Pancreas (tissue), 10 donors: Measurements from ENCODE around the gene SHISA2. TPM values are rescaled to one million over a fixed set of nuclear protein-coding genes. Genes with fewer than 3 reads are reported as not detected.
"Not testable (repeated sequence)": the region's sequence is repeated elsewhere in the genome, so short reads cannot be mapped to it uniquely, and the experiment has no call there.

Experiments
- ATAC-seq, 4 donors: fragments of 200-7000 bp; cut with Tn5 transposase; one replicate each; pipeline versions ENCODE4 v1.8.0 to v1.9.1; 2020; ENCODE audit warnings: mild to moderate bottlenecking in 4 of 4, moderate library complexity in 4 of 4
- DNase-seq, 6 donors: peaks; one replicate each; pipeline ENCODE4 v3.0.0-alpha.2; 2020
- FAIRE-seq: peaks from 2 replicates; lab custom pipeline; 2012; peaks lifted over from hg19 to GRCh38; lab: Jason Lieb, UNC
- H3K27ac ChIP-seq, 4 donors: fragments of 200-600 bp; sonication (generic); 1 replicate in 3 of 4; 2 replicates in 1 of 4; pipeline versions ENCODE4 v1.5.0 to v1.8.0; 2020
- H3K27me3 ChIP-seq, 4 donors: fragments of 200-600 bp; one replicate each; pipeline ENCODE4 v1.8.0; 2021
- H3K36me3 ChIP-seq, 3 donors: fragments of 200-600 bp; sonication (generic) in 1 of 3; one replicate each; pipeline versions ENCODE4 v1.5.0 to v1.8.0; 2020 to 2021
- H3K4me1 ChIP-seq, 3 donors: fragments of 200-600 bp; one replicate each; pipeline ENCODE4 v1.8.0; 2021
- H3K4me3 ChIP-seq, 4 donors: fragments of 200-600 bp; sonication (generic) in 2 of 4; one replicate each; pipeline versions ENCODE4 v1.5.0 to v1.8.0; 2020 to 2021
- H3K9me3 ChIP-seq, 4 donors: fragments of 200-600 bp; one replicate each; pipeline ENCODE4 v1.8.0; 2021
- WGBS, 2 donors: extraction: QIAGEN DNeasy Blood & Tissue Kit; methylation state at CpG; one replicate each; pipeline ENCODE4 v1.1.7; 2013; 5-methylcytosine and 5-hydroxymethylcytosine counted together
- intact Hi-C, 3 donors: fragments of 100-400 bp; cut with DNase I; formaldehyde crosslinking; loops; one replicate each; pipeline versions ENCODE4 v1.11.1 to v1.14.2; 2022
- polyA plus RNA-seq, 2 donors: library from polyadenylated mRNA; stranded (reverse); fragments of 200-250 nt; gene quantifications; one replicate each; pipeline ENCODE4 v1.2.3, GENCODE V29; 2013
- total RNA-seq, 6 donors: library from RNA; stranded (reverse); fragmentation: NEBNext Ultra II Directional in 4 of 6; extraction: Animal tissue kit (Norgen Biotek cat#: 25700) in 4 of 6; gene quantifications; one replicate each; pipeline versions ENCODE4 v1.2.1 to v1.2.4, GENCODE V29; 2021 to 2023
- TF ChIP-seq, protein P1 (sequence below), 4 donors: fragments of 200-600 bp; sonication (generic) in 3 of 4; IDR thresholded peaks; one replicate each; pipeline versions ENCODE4 v1.5.0 to v1.8.0; 2021; ENCODE audit warnings: antibody characterized with exemption in 4 of 4
- donor health status: healthy with polysubstance abuse.
- donor health status: DM: no; HTN: no; CAD: no; lungs with moderate emphysema.
- donor health status: DM: no; HTN: no; CAD: no.
- donor health status: control.
- donor health status: control.
- donor health status: Bipolar disorder and iron deficiency.
- donor health status: DM: yes; HTN: yes; CAD: no.
- donor health status: DM: no; HTN: no; CAD: no.
- donor health status: DM: no; HTN: no; CAD: no.
- donor health status: DM: yes; HTN: yes; CAD: no.

Gene SHISA2
- total and polyA plus RNA-seq, 8 donors: 0.23 to 0.98 (median 0.42) TPM

DNA sequence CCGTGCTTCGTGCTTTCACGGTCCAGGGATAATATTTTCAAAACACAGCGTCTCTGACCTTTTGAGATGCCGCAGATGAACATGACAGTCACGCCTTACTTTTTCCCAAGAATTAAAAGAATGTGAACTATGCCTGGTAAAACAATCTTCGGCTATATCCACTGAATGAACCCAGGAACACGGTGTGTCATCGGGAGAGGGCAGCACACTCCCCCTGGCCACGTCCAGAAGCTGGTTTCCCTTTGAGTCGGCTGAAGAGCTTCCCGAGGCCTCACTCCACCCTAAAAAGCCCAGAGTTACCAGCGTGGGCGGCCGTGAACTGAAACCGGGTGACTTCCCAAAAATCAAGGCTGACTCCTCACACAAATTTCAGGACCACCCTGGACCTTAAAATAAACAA is 22.9 kb upstream of the SHISA2 start:
- Histone ChIP-seq H3K27me3 (no peaks in the 10 kb centered on the region), H3K27ac (no peak overlapping the region), H3K36me3 (no peaks in the 10 kb centered on the region), H3K4me1 (no peaks in the 10 kb centered on the region), H3K4me3 (no peak overlapping the region), H3K9me3 (no peaks in the 10 kb centered on the region)
- no peak for DNase-seq
- intact Hi-C loops: loop anchor here in 1 of 3 donors (5.0 kb wide), 1 partner anchor 502 kb away; no protein-coding TSS in a partner anchor
- no peak for FAIRE-seq
- TF ChIP-seq, protein P1, sequence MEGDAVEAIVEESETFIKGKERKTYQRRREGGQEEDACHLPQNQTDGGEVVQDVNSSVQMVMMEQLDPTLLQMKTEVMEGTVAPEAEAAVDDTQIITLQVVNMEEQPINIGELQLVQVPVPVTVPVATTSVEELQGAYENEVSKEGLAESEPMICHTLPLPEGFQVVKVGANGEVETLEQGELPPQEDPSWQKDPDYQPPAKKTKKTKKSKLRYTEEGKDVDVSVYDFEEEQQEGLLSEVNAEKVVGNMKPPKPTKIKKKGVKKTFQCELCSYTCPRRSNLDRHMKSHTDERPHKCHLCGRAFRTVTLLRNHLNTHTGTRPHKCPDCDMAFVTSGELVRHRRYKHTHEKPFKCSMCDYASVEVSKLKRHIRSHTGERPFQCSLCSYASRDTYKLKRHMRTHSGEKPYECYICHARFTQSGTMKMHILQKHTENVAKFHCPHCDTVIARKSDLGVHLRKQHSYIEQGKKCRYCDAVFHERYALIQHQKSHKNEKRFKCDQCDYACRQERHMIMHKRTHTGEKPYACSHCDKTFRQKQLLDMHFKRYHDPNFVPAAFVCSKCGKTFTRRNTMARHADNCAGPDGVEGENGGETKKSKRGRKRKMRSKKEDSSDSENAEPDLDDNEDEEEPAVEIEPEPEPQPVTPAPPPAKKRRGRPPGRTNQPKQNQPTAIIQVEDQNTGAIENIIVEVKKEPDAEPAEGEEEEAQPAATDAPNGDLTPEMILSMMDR (IDR thresholded peaks at IDR 0.05): no peak
- WGBS, 2 donors: 7 to 18% methylated on average over 16 of the region's 16 CpGs
- peak in 1 of 4 donors; percentile 36 for ATAC-seq

DNA sequence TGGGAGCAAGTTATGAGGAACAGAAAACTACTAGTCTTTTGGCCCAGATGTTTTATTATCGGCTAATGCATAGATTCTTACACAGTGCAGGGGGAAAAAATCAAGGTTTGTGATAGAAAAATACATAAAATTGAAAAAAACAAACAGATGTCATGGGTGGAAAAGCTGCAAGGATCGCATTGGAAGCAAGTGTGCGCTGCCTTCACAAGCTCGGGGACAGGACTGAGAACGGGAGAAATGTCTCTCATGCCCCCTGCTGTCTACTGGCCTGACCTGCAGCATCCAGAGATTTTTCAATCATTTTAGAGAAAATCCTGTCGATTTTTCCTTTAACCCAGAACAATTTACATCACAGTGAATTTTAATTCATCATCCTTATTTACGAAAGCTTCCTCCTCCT is 20.5 kb upstream of the SHISA2 start:
- intact Hi-C loops: not testable (repeated sequence)
- ATAC-seq: peak; percentile 58 to 91 (median 90)

GRCh38 chr13:26071691-26072090 is 19.9 kb upstream of the SHISA2 start:
- no peaks in the 10 kb centered on the region for H3K27me3 ChIP-seq
- no peak overlapping the region for H3K27ac ChIP-seq
- no peaks in the 10 kb centered on the region for H3K4me1 ChIP-seq
- no peaks in the 10 kb centered on the region for H3K36me3 ChIP-seq
- DNase-seq: no peak
- no peak overlapping the region for H3K4me3 ChIP-seq
- no peak for ATAC-seq
- TF ChIP-seq, protein P1 (IDR thresholded peaks at IDR 0.05): no peak
- no peak for FAIRE-seq
- H3K9me3 ChIP-seq: no peaks in the 10 kb centered on the region
- intact Hi-C loops: no loop called here
- WGBS, 2 donors: 66 to 78% methylated on average over 2 of the region's 2 CpGs

More for the DNA sequence above, 20.5 kb upstream of the SHISA2 start:
- WGBS, 2 donors: 5 to 7% methylated on average over 5 of the region's 7 CpGs
- not testable (repeated sequence) for DNase-seq, H3K4me1 ChIP-seq, H3K4me3 ChIP-seq, H3K9me3 ChIP-seq, H3K36me3 ChIP-seq, H3K27ac ChIP-seq, H3K27me3 ChIP-seq
- FAIRE-seq: peak; percentile 98

GRCh38 chr13:26069642-26070041 is 17.8 kb upstream of the SHISA2 start:
- H3K36me3 ChIP-seq, ATAC-seq, DNase-seq, H3K27ac ChIP-seq, H3K4me3 ChIP-seq, H3K9me3 ChIP-seq, FAIRE-seq, H3K4me1 ChIP-seq, H3K27me3 ChIP-seq: not testable (repeated sequence)
- intact Hi-C loops: loop anchor here (5.0 to 10.0 kb wide), 3 partner anchors 492 to 497 kb away; no protein-coding TSS in a partner anchor
- 61 to 64% methylated on average over 8 of the region's 8 CpGs for WGBS, 2 donors

DNA sequence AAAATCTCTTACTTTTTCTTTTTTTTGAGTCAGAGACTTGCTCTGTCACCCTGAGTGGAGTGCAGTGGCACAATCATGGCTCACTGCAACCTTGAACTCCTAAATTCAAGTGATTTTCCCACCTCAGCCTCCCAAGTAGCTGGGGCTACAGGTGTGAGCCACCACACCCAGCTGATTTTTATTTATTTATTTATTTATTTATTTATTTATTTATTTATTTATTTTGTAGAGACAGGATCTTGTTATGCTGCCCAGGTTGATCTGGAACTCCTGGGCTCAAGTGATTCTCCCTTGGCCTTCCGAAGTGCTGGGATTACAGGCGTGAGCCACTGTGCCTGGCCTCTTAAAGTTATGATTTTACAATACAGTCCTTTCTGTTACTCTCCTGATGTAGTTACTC is 16.6 kb upstream of the SHISA2 start:
- not testable (repeated sequence) for H3K4me3 ChIP-seq, DNase-seq, H3K27ac ChIP-seq, H3K36me3 ChIP-seq, ATAC-seq, H3K9me3 ChIP-seq, FAIRE-seq, H3K4me1 ChIP-seq, H3K27me3 ChIP-seq
- 96 to 98% methylated on average over 2 of the region's 2 CpGs for WGBS, 2 donors
- intact Hi-C loops: loop anchor here (5.0 to 10.0 kb wide), 3 partner anchors 491 to 496 kb away; no protein-coding TSS in a partner anchor

GRCh38 chr13:26067601-26068000 is 15.8 kb upstream of the SHISA2 start:
- ATAC-seq: no peak
- Histone ChIP-seq H3K4me1 (no peaks in the 10 kb centered on the region), H3K9me3 (no peaks in the 10 kb centered on the region), H3K27ac (no peak overlapping the region), H3K27me3 (no peaks in the 10 kb centered on the region), H3K36me3 (no peaks in the 10 kb centered on the region), H3K4me3 (no peak overlapping the region)
- FAIRE-seq: no peak
- WGBS, 2 donors: 87 to 92% methylated on average over 3 of the region's 3 CpGs
- no peak for DNase-seq
- TF ChIP-seq, protein P1 (IDR thresholded peaks at IDR 0.05): no peak
- intact Hi-C loops: loop anchor here (5.0 to 10.0 kb wide), 3 partner anchors 490 to 495 kb away; no protein-coding TSS in a partner anchor

DNA sequence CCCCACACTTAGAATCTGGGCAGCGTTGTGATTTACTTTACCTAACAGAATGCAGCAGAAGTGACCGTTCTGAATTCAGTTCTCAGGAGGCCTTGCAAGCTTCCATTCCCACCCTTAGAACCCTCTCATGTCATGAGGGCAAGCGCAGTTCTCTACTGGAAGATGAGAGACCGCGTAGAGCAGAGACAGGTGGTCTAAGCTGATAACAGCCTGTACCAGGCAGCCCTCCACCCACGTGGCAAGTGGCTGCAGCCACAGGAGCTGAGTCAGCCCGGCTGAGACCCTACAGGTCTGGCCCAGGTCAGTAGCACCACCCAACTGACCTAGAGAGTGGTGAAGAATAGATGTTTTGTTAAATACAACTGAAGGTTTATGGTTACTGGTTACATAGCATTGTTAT is 14.7 kb upstream of the SHISA2 start:
- FAIRE-seq: not testable (repeated sequence)
- intact Hi-C loops: loop anchor here (5.0 to 10.0 kb wide), 3 partner anchors 489 to 494 kb away; no protein-coding TSS in a partner anchor
- 63 to 68% methylated on average over 7 of the region's 7 CpGs for WGBS, 2 donors

More for the DNA sequence above, 14.7 kb upstream of the SHISA2 start:
- H3K27ac ChIP-seq, DNase-seq, H3K4me1 ChIP-seq, H3K9me3 ChIP-seq, ATAC-seq, H3K36me3 ChIP-seq, H3K4me3 ChIP-seq, H3K27me3 ChIP-seq: not testable (repeated sequence)
